ENCODE results near the gene MARCKSL1.
"Not testable (repeated sequence)": the region's sequence is repeated elsewhere in the genome, so short reads cannot be mapped to it uniquely, and the experiment has no call there.

The MARCKSL1 gene

DNA sequence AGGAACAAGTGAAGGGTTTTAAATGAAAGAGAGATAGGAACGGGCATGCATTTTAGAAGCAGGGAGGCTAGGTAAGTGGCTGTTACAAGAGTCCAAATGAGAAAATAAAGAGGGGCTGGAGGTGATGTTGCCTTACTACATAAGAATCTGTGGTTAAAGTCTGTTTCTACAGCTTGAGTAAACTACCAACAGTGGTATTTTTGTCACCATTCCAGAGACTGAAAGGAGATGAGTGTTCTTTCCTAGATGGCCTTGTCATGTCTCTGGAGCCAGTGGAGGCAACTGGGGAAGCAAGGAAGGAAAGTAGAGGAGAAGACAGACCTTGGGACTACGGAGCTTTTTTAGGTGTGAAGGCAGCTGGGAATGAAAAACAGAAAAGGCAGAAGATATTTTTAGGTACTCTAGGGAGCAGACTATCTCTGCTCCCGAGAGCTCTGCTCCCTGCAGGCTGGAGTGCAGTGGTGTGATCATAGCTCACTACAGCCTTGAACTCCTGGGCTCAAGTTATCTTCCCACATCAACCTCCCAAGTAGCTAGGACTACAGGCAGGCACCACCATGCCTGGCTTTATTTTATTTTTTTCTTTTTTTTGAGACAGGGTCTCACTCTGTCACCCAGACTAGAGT lies 31.9 kb downstream of the MARCKSL1 start:
- Histone ChIP-seq H3K27me3 (replicated peaks; ENCODE audit: control insufficient read depth, insufficient read depth, low read length) (no peaks in the 10 kb centered on the region), H3K36me3 (ENCODE audit: control insufficient read depth, insufficient read depth, low read length, severe bottlenecking) (peaks cover 29% of the 10 kb centered on the region), H3K9me3 (ENCODE audit: control insufficient read depth, low read length) (peaks cover 7% of the 10 kb centered on the region), H3K4me1 (ENCODE audit: control insufficient read depth, insufficient read depth, low read length) (peaks cover 9% of the 10 kb centered on the region), H3K9ac (ENCODE audit: low read length) (no peak overlapping the region), H3K4me3 (ENCODE audit: low read length) (no peak overlapping the region)
- DNase-seq (ENCODE audit: low read depth): peak; percentile 16

DNA sequence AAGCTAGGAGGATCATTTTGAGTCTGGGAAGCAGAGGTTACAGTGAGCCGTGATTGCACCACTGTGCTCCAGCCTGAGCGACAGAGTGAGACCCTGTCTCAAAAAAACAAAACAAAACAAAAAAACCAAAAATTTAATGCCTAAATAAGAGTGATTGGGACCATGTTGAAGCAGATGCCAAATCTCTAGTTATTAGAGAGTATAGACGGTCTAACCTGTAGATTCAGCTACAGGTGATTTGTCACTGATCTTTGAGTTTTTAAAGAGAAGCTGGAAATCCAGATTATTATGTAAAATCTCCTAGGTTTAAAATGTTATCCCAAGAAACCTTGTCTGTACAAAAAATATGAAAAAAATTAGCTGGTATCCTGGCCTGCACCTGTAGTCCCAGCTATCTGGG lies 32.7 kb downstream of the MARCKSL1 start:
- no peak overlapping the region for H3K9ac ChIP-seq (ENCODE audit: low read length)
- H3K36me3 ChIP-seq (ENCODE audit: control insufficient read depth, insufficient read depth, low read length, severe bottlenecking): peaks cover 29% of the 10 kb centered on the region
- no peak for DNase-seq (ENCODE audit: low read depth)

GRCh38 chr1:32299327-32299726 lies 36.7 kb downstream of the MARCKSL1 start:
- Histone ChIP-seq H3K9me3 (ENCODE audit: control insufficient read depth, low read length) (no peaks in the 10 kb centered on the region), H3K4me1 (ENCODE audit: control insufficient read depth, insufficient read depth, low read length) (no peaks in the 10 kb centered on the region), H3K9ac (ENCODE audit: low read length) (no peak overlapping the region), H3K27me3 (replicated peaks; ENCODE audit: control insufficient read depth, insufficient read depth, low read length) (no peaks in the 10 kb centered on the region), H3K36me3 (ENCODE audit: control insufficient read depth, insufficient read depth, low read length, severe bottlenecking) (peaks cover 16% of the 10 kb centered on the region), H3K4me3 (ENCODE audit: low read length) (no peak overlapping the region)
- DNase-seq (ENCODE audit: low read depth): no peak

More for the DNA sequence above, 32.7 kb downstream of the MARCKSL1 start:
- Histone ChIP-seq H3K4me1 (ENCODE audit: control insufficient read depth, insufficient read depth, low read length) (peaks cover 9% of the 10 kb centered on the region), H3K9me3 (ENCODE audit: control insufficient read depth, low read length) (peaks cover 7% of the 10 kb centered on the region), H3K27me3 (replicated peaks; ENCODE audit: control insufficient read depth, insufficient read depth, low read length) (no peaks in the 10 kb centered on the region), H3K4me3 (ENCODE audit: low read length) (no peak overlapping the region)

GRCh38 chr1:32298211-32298610 lies 37.8 kb downstream of the MARCKSL1 start:
- H3K9ac ChIP-seq (ENCODE audit: low read length); H3K36me3 ChIP-seq (ENCODE audit: control insufficient read depth, insufficient read depth, low read length, severe bottlenecking); H3K9me3 ChIP-seq (ENCODE audit: control insufficient read depth, low read length); H3K4me3 ChIP-seq (ENCODE audit: low read length); H3K27me3 ChIP-seq (replicated peaks; ENCODE audit: control insufficient read depth, insufficient read depth, low read length); H3K4me1 ChIP-seq (ENCODE audit: control insufficient read depth, insufficient read depth, low read length); DNase-seq (ENCODE audit: low read depth): not testable (repeated sequence)

DNA sequence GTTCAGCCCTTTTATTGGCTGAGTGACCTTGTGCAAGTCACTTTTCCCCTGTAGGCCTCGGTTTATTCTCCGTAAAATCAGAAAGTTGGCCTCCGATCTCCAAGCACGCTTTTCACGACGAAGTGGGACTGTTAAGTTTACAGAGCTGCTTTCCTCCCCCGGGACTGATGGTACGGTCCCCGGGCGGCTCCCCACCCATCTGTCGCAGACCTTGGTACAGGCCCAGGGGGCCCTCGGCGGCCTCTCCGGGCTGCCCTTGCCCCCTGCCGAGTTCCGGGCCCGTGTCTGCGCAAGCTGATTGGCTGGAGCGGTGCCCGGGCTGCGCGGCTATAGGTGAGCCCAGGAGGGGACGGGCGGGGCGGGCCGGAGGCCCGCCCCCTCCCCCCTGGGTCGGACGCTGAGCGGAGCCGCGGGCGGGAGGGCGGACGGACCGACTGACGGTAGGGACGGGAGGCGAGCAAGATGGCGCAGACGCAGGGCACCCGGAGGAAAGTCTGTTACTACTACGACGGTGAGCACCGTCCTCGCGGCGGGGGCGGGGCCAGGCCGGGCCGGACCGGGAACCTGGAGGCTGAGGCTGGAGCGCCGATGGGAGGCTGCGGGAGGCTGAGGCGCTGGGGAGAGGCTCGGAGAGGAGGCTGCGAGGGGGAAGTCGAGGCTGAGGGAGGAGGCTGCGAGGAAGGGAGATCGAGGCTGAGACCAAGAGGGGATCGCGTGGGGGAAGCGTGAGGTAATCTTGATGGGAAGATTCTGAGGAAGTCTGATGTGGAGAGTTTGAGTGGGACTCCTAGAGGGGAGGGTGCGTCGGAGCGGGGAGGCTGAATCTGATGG lies 44.1 kb downstream of the MARCKSL1 start, which contains the start of gene HDAC1:
Gene HDAC1, plus strand, starts transcription at position 376 of the 831 bp plus-strand sequence. Its CDS starts 87 bp downstream, at position 463.
- H3K9ac ChIP-seq (ENCODE audit: low read length): peak within 1 kb of the TSS; percentile 90
- no peaks in the 10 kb centered on the region for H3K9me3 ChIP-seq (ENCODE audit: control insufficient read depth, low read length)
- H3K4me3 ChIP-seq (ENCODE audit: low read length): peak within 1 kb of the TSS; percentile 90
- peak; percentile 93 for DNase-seq (ENCODE audit: low read depth)
- peaks cover 7% of the 10 kb centered on the region for H3K4me1 ChIP-seq (ENCODE audit: control insufficient read depth, insufficient read depth, low read length)
- H3K27me3 ChIP-seq (replicated peaks; ENCODE audit: control insufficient read depth, insufficient read depth, low read length): no peaks in the 10 kb centered on the region
- H3K36me3 ChIP-seq (ENCODE audit: control insufficient read depth, insufficient read depth, low read length, severe bottlenecking): no peaks in the 10 kb centered on the region

GRCh38 chr1:32291145-32291707 lies 44.8 kb downstream of the MARCKSL1 start:
- no peaks in the 10 kb centered on the region for H3K27me3 ChIP-seq (replicated peaks; ENCODE audit: control insufficient read depth, insufficient read depth, low read length)
- no peaks in the 10 kb centered on the region for H3K36me3 ChIP-seq (ENCODE audit: control insufficient read depth, insufficient read depth, low read length, severe bottlenecking)
- peak; percentile 39 for DNase-seq (ENCODE audit: low read depth)
- H3K9ac ChIP-seq (ENCODE audit: low read length): peak overlapping the region; percentile 75
- H3K4me3 ChIP-seq (ENCODE audit: low read length): peak overlapping the region; percentile 90
- no peaks in the 10 kb centered on the region for H3K9me3 ChIP-seq (ENCODE audit: control insufficient read depth, low read length)
- peaks cover 7% of the 10 kb centered on the region for H3K4me1 ChIP-seq (ENCODE audit: control insufficient read depth, insufficient read depth, low read length)

DNA sequence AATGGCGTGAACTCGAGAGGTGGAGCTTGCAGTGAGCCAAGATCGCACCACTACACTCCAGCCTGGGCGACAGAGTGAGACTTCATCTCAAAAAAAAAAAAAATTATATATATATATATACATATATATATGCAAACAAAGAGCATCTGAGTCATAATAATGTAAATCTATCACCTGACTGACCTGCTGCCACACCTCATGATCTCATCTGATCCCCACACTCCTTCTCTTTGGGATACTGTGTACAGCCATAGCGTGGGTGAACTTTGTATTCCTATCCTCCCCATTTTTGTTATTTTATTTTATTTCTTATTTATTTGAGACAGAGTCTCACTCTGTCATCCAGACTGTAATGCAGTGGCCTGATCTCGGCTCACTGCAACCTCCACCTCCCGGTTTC lies 46.8 kb downstream of the MARCKSL1 start:
- DNase-seq (ENCODE audit: low read depth): no peak
- H3K9me3 ChIP-seq (ENCODE audit: control insufficient read depth, low read length): no peaks in the 10 kb centered on the region
- no peaks in the 10 kb centered on the region for H3K36me3 ChIP-seq (ENCODE audit: control insufficient read depth, insufficient read depth, low read length, severe bottlenecking)
- peaks cover 7% of the 10 kb centered on the region for H3K4me1 ChIP-seq (ENCODE audit: control insufficient read depth, insufficient read depth, low read length)
- no peak overlapping the region for H3K4me3 ChIP-seq (ENCODE audit: low read length)
- no peaks in the 10 kb centered on the region for H3K27me3 ChIP-seq (replicated peaks; ENCODE audit: control insufficient read depth, insufficient read depth, low read length)
- H3K9ac ChIP-seq (ENCODE audit: low read length): no peak overlapping the region

- DNase-seq (ENCODE audit: low read depth): no peak
- Histone ChIP-seq H3K9me3 (ENCODE audit: control insufficient read depth, low read length) (no peaks in the 10 kb centered on the region), H3K36me3 (ENCODE audit: control insufficient read depth, insufficient read depth, low read length, severe bottlenecking) (no peaks in the 10 kb centered on the region), H3K4me3 (ENCODE audit: low read length) (no peak overlapping the region), H3K4me1 (ENCODE audit: control insufficient read depth, insufficient read depth, low read length) (peaks cover 4% of the 10 kb centered on the region), H3K27me3 (replicated peaks; ENCODE audit: control insufficient read depth, insufficient read depth, low read length) (no peaks in the 10 kb centered on the region), H3K9ac (ENCODE audit: low read length) (no peak overlapping the region)
Observed at GRCh38 chr1:32286763-32287162, 49.3 kb downstream of the MARCKSL1 start.

- H3K4me1 ChIP-seq (ENCODE audit: control insufficient read depth, insufficient read depth, low read length): no peaks in the 10 kb centered on the region
- no peak for DNase-seq (ENCODE audit: low read depth)
- no peak overlapping the region for H3K4me3 ChIP-seq (ENCODE audit: low read length)
Observed at GRCh38 chr1:32285658-32286057, 50.4 kb downstream of the MARCKSL1 start.

GRCh38 chr1:32284777-32285176 lies 51.3 kb downstream of the MARCKSL1 start:
- not testable (repeated sequence) for H3K9me3 ChIP-seq (ENCODE audit: control insufficient read depth, low read length); H3K4me3 ChIP-seq (ENCODE audit: low read length); H3K27me3 ChIP-seq (replicated peaks; ENCODE audit: control insufficient read depth, insufficient read depth, low read length); H3K36me3 ChIP-seq (ENCODE audit: control insufficient read depth, insufficient read depth, low read length, severe bottlenecking); H3K4me1 ChIP-seq (ENCODE audit: control insufficient read depth, insufficient read depth, low read length); H3K9ac ChIP-seq (ENCODE audit: low read length); DNase-seq (ENCODE audit: low read depth)

More at GRCh38 chr1:32285658-32286057, 50.4 kb downstream of the MARCKSL1 start:
- no peaks in the 10 kb centered on the region for H3K36me3 ChIP-seq (ENCODE audit: control insufficient read depth, insufficient read depth, low read length, severe bottlenecking)
- no peaks in the 10 kb centered on the region for H3K27me3 ChIP-seq (replicated peaks; ENCODE audit: control insufficient read depth, insufficient read depth, low read length)
- H3K9ac ChIP-seq (ENCODE audit: low read length): no peak overlapping the region
- H3K9me3 ChIP-seq (ENCODE audit: control insufficient read depth, low read length): no peaks in the 10 kb centered on the region

Data from adipocyte (in vitro differentiated cells).